AG08396 (cell line): ENCODE measurements around the gene PDLIM5.
"Not testable (repeated sequence)": the region's sequence is repeated elsewhere in the genome, so short reads cannot be mapped to it uniquely, and the experiment has no call there.

Experiments
- DNase-seq: peaks from one replicate; pipeline ENCODE4 v3.0.0; 2012; ENCODE audit warnings: low spot score, mixed read lengths

Gene PDLIM5, protein sequence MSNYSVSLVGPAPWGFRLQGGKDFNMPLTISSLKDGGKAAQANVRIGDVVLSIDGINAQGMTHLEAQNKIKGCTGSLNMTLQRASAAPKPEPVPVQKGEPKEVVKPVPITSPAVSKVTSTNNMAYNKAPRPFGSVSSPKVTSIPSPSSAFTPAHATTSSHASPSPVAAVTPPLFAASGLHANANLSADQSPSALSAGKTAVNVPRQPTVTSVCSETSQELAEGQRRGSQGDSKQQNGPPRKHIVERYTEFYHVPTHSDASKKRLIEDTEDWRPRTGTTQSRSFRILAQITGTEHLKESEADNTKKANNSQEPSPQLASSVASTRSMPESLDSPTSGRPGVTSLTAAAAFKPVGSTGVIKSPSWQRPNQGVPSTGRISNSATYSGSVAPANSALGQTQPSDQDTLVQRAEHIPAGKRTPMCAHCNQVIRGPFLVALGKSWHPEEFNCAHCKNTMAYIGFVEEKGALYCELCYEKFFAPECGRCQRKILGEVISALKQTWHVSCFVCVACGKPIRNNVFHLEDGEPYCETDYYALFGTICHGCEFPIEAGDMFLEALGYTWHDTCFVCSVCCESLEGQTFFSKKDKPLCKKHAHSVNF

DNA sequence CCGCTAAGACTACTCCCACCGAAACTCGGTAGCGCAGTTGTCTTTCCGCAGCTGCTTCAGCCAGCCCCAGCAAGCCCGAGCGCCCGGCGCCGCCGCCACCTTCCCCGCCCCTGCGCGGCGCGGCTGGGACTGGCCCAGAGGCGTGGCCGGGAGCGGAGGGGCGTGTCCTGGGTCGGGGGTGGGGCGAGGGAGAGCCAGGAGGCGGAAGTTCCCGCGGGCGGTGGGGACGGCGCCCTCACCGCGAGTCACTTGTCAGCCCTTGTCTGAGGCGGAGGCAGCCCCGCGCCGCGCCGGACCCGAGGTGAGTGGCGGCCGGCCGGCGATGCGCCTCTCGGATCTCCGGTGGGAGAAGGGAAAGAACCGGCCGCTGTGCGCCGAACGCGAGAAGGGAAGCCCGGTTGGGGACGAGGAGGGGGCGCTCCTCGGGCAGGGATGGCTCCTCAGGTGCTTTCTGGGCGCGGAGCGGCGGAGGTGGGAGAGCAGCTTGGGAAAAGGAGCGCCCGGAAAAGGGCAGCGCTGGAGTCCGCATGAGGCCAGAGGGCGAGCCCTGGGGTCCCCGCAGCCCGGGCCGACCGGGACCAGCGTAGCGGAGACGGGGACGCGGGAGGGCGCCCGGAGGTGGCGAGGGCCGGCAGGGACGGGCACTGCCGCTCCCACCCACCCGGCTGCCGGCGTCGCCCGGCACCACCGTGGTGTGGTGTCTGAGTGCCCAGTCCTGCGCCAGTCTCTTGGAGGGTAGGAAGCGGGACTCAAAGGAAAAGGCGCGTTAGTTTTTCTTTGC lies at the start of gene PDLIM5:
Gene PDLIM5 (plus strand): TSS at position 248 of the 781 bp plus-strand sequence. CDS start 3,347 bp downstream, outside the sequence.
- DNase-seq: peak; percentile 95

DNA sequence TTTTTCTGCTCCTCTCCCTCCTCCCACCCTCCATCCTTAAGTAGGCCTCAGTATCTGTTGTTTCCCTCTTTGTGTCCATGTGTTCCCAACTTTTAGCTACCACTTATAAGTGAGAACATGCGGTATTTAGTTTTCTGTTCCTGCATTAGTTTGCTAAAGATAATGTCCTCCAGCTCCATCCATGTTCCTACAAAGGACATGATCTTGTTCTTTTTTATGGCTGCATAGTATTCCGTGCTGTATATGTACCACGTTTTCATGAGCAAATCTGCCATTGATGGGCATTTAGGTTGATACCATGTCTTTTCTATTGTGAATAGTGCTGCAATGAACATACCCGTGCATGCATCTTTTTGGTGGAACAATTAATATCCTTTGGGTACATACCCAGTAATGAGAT lies 49.3 kb upstream of the PDLIM5 start:
- DNase-seq: not testable (repeated sequence)

DNA sequence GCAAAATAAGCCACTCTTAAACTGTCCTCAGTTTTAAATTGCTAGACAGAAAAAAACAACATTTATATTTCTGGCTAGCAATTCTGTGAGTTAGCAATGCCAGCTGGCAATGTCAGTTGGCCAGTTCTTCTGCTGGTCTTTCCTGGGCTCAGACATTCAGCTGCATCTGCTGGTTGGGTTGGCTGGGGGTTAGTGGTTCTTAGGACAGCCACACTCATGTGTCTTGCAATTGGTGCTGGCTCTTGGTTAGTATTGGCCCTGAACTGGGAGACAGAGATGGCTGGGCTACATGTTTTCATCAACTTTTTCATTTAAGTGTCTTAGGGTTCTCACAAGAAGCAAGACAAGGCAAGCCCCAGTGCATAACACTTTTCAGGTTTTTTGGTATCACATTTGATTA lies 48.0 kb upstream of the PDLIM5 start:
- DNase-seq: no peak

DNA sequence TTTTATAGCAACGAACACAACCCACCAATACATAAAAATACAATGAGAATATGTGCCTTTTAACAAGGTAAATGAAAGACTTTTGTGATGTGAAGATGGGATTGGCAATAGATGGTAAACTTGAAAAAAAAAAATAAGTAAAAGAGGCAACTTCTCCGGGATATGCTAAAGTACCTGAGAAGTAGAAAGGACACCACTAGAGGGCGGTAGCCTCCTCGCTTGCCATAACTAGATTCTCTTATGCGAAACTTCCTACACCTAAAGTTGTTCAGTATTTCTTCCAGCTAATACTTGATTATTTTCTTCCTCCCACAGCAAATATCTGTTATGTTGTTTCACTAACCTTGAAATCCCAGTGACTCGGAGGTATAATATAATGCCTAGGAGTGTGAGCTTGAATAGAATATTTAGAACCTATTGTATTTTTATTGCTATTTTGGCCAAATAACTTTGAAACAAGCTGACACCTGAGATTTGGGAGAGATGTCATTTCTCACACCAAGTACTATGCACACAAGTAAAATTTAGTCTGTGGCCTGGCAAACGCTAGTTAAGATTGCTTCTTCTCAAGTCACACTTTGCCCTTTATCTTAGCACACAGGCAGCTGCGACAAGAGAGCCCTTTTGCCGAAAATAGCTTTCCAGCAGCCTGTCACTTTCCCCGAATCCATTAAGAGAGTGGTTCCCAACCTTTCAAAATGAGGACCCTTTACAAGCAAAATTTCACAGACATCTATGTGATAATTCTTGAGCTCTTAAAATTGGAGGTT lies 44.9 kb upstream of the PDLIM5 start:
- peak; percentile 25 for DNase-seq

DNA sequence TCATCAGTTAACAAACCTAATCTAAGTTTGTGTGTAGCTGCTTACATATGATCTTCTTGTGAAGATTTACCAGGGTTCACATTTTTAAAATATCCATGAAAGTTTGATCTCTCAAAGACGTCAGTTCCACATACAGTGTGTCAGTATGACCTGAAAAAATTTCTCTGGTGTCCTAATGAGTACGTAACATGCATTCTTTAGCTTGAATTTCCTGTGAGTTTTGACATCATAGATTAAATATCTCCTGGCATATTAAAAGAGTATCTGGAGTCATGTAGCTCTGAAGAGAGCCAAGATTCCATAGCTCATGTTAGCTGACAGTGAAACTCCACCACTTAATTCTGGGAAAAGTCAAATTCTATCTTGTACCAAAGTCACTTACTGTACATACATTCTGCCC lies 43.9 kb upstream of the PDLIM5 start:
- DNase-seq: no peak

DNA sequence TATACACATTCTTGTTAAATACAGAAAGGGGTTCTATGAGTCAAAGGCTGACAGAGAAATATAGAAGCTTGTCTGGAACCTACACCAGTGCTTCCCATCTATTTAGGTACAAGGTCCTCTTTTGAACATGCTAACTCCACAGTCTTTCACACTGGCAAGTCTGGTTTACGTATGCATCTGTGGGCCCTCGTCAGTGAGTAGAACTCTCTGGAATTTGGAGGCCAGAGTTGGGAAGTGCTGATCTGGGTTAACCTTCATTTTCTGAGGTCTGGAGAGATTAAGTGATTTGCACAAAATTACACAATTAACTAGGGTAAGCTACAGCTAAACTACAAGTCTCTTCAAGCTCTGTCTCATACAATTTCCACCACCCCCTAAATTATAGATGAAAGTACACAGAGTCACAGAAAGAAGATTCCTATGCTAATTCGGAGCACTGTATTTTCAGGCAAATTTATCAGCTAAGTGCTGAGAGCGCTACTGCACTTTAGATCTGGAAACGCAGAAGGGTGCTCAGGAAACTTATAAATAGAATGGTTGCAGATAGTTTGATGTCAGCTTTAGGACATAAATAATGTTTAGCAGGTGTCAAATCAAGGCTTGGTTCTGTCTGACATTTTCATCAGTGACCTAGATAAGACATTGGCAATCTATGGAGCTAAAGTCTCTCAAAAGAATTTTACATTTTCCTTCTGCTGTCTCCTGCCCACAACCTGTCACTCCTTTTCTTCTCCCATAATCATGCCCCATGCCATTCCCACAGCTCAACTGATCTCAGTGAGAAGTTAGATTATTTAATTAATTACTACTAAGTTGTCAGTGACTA lies 43.0 kb upstream of the PDLIM5 start:
- no peak for DNase-seq

DNA sequence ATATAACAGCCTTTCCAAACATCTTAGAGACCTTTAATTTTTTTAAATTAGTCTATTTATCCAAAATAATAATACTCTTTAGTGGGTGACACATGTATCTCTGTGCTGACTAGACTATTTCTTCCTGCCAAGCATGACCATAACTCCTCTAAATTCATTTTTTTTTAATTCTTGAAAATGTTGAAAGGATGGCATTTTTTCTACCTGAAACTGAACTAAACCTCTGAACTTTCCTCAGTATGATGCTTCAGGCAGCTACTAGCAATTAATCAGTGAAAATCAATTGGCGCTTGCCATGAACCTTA lies 42.4 kb upstream of the PDLIM5 start:
- DNase-seq: no peak

DNA sequence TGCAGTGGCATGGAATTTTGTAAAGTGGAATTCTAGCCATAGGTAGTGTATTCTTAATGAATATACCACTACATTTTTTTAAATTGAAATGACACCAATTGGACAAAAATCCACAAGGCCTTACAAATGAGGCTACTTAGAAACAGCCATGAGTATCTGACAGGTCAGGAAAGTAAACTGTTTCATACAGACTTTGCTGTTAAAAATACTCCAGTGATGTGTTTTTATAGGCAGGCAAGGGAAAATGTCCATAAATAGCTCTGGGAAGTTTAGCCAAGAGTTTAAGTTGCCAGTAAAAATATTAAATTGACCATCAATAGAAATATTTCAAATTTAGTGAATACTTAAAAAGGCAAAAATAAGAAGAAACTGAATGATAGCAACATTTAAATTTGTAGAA lies 41.8 kb upstream of the PDLIM5 start:
- DNase-seq: no peak

DNA sequence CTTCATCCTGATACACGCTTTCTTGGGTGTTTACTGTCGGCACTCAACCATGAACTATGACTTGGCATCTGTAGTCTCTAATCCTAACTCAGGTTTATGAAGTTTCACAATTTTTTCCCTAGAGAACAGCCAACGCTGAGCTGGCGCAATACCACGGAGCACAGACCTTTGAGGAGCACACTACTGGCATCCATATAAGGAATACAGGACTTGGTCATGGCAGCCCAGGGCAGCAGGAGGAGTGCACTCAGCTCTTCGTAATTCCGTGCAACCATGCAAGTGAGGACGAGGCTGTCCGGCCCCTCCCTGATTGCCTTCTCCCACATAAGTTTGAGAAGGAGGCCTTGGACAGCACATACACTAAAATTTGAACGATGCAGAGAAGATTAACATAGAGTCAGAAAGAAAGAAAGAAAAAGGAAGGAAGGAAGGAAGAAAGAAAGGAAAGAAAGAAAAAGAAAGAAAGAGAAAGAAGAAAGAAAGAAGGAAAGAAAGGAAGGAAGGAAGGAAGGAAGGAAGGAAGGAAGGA lies 41.0 kb upstream of the PDLIM5 start:
- DNase-seq: peak; percentile 15

DNA sequence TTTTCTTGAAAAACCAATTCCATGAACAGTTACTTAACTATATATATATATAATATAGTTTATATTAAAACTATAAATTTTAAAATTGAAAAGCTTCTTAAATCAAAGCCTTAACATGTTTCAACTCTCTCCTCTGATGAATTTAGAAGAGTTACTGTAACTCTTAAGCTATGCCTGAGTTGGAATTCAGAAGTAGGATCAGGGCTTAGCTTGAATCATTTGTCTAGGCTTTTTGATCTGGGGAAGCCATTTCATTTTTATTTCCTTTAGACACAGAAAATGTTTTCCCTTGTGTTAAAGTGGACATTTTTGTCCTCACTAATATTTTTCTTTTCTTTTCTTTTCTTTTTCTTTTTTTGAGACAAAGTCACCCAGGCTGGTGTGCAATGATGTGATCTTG lies 40.4 kb upstream of the PDLIM5 start:
- no peak for DNase-seq

DNA sequence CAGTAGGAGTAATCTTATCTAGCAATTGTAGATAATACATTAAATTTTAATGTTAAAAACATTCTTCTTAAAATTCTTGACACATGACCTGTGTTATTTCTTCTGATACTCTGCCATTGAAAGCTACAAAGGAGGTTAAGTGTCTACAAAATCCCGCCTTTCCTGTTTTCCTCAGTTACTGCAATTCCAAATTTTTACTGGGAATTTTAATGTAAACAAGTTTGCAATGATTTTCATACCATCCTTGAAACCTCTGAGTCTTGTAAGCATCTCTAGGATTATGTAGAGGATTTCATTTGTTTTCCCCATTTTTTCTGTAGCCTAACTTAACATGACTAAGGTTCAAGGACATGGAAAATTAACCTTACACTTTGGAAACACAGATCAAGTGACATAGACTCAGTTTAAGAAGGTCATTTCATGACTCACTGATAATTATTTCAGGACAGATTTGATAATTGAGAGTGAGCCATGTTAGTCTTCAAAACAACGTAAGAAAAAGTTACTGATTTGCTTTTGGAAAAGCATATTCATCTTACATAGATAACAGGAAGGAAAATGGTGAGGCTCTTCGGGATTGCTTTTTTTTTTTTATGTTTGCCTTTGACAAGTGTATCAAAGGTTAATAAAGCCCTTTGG lies 39.6 kb upstream of the PDLIM5 start:
- no peak for DNase-seq

DNA sequence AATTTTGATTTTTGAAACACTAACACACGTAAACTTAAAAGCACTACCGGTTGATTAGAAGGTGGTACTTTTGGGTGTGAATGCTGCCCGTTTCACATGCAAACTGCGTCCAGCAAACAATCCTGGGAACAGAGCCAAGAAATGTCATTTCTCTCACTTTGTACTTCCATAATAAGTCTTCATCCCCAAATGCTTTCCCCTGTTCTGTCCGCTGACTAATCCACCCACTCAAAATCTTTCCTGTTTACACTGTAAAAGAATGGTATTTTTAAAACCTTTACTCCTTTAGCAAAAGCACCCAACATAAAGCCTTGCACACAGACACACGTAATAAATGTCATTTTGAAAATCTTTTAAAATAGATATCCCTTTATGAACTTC lies 39.1 kb upstream of the PDLIM5 start:
- DNase-seq: peak; percentile 13

DNA sequence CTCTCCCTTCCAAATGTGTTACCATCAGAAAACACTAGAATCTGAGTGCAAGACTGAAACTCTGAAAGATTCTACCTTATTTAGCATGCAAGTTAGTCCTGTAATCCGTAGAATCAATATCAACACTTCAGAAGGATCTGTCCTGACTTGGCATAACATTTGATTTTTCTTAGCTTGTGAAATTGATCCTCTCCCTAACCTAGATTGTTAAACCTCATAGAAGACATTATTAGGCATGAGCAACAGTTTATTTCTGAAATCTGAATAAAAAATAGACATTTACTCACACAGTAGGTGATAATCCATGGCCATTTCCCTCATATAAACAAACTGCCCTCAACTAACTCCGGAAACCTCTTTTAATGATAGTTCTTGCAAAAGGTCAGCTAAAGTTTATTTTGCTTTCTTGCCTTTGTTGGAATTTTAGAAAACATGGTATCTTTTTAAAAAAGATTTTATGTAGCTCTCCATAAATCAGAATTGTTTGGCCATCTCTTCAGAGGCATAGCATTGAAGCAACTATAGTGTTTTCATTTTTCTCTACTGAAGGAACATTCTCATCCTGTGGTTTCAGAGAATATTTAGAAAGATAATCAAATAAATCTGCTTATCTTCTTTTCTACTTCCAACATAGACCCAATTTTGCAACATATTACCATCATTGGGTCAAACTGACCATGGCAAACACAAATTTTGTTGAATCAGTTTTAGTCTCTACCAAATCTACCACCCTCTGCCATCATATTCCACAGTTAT lies 38.5 kb upstream of the PDLIM5 start:
- no peak for DNase-seq

DNA sequence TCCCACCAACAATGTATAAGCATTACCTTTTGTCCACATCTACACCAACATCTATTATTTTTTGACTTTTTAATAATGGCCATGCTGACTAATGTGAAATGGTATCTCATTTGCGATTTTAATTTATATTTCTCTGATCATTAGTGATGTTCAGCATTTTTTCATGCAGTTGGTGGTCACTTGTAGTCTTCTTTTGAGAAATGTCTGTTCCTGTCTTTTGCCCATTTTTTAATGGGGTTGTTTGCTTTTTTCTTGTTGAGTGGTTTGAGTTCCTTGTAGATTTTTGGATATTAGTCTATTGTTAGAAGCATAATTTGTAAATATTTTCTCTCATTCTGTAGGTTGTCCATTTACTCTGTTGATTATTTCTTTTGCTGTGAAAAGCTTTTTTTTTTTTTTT lies 36.8 kb upstream of the PDLIM5 start:
- DNase-seq: no peak

DNA sequence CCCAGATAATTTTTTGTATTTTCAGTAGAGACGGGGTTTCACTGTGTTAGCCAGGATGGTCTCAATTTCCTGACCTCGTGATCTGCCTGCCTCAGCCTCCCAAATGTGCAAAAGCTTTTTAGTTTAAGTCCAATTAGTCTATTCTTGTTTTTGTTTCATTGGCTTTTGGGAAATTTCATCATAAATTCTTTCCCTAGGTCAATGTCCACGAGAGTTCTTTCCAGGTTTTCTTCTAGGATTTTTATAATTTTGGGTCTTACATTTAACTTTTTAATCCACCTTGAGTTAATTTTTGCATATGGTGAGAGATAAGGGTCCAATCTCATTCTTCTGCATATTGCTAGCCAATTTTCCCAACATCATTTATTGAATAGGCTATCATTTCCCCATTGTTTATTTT lies 36.3 kb upstream of the PDLIM5 start:
- DNase-seq: no peak

DNA sequence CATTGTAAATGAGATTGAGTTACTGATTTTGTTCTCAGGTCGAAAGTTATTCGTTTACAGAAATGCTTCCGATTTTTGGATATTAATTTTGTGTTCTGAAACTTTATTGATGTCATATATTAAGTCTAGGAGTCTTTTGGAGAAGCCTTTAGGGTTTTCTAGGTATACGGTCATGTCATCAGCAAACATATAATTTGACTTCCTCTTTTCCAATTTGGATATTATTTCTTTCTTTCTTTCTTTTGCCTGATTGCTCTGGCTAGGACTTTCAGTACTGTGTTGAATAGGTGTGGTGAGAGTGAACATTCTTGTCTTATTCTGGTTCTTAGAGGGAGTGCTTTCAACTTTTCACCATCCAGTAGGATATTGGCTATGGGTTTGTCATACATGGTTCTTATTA lies 35.4 kb upstream of the PDLIM5 start:
- DNase-seq: no peak

DNA sequence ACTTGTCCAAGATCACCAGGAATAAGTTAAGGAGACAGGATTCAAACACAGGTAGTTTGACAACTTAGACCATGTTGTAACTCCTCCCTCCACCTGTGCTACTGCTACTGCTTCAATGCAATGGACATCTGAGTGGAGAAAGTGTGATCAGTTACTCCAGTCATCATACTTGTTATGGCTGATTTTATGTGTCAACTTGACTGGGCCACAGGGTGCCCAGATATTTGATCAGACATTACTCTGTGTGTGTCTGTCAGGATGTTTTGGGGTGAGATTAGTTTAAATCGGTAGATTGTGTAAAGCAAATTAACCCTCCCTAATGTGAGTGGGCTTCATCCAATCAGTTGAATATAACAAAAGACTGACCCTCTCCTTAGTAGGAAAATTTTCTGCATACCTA lies 34.8 kb upstream of the PDLIM5 start:
- DNase-seq: no peak

DNA sequence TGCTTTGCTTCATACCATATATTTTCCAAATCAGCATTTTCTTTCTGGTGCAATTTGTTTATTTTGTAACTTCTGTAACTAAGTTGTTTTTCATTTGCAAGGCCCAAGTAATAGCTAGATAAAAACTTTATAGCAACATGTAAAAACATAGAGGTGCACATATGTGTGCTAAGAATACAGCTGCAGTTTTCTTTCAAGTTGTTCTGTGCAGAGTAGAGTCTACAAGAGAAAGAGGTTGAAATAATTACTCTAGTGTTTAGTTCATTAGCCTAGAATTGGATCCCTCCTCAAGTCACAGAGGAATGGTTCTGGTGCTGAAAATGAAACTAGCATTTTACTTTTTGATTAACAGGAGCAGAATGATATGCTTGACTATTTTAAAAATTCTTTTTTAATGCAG lies 32.2 kb upstream of the PDLIM5 start:
- no peak for DNase-seq

DNA sequence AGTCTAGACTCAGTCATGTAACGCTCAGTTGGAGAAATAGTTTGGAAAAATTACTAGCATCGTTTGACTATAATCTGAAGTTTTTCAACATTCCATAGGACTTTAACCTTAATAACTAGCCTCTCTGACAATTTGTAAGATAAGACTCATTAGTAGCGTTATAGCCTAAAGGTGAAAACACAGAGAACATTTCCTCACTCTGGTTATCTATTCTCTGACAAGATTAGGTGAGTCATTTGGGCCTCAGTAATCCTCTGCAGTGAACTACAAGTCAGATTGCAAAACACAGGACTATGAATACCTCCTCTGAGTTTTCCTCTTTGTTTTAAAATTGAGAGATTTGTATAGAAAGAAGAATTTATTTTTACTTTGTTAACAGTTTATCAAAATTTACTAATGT lies 31.8 kb upstream of the PDLIM5 start:
- DNase-seq: peak; percentile 5

DNA sequence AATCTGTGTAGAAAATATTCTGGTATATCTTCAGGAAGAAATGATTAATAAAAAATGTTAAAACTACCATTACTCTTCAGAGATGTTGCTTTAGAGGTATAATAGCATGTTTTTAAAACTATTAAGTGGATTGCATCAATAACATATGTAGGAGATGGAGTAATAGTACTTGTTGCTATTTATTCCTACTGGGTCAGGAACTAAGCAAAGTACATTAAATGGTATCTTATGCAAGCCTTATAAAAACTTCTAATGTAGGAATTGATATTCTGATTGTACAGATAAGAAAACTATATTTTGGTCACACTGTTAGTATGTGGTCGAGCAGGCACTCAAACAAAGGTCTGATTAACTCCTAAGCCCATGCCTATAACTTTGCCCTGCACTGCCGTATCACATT lies 31.4 kb upstream of the PDLIM5 start:
- no peak for DNase-seq
